HG02973 (cell line): ENCODE results near the gene SP9.

ENCODE experiments used
- ATAC-seq: cut with Tn5 transposase; IDR thresholded peaks from one replicate; pipeline ENCODE4 v1.9.1; 2021; ENCODE audit warnings: moderate library complexity; ENCODE audit not compliant: unreplicated experiment

Gene SP9

GRCh38 chr2:174333372-174334277 is 1.1 kb upstream of the SP9 start:
- ATAC-seq: no peak

GRCh38 chr2:174334278-174334715 is 457 bp upstream of the SP9 start:
- ATAC-seq: no peak

- ATAC-seq: no peak
These were observed 667 bp downstream of the SP9 start for GRCh38 chr2:174335254-174335987.

GRCh38 chr2:174335988-174336500 is 1.3 kb downstream of the SP9 start:
- no peak for ATAC-seq

GRCh38 chr2:174336501-174337336 is 2.0 kb downstream of the SP9 start:
- no peak for ATAC-seq

- ATAC-seq: no peak
These were observed 2.8 kb downstream of the SP9 start for GRCh38 chr2:174337337-174338146.

- ATAC-seq: no peak
These were observed 3.4 kb downstream of the SP9 start for GRCh38 chr2:174338147-174338605.

- no peak for ATAC-seq
These were observed 4.2 kb downstream of the SP9 start for GRCh38 chr2:174338671-174339560.

- no peak for ATAC-seq
These were observed 5.0 kb downstream of the SP9 start for GRCh38 chr2:174339561-174340399.

GRCh38 chr2:174340400-174341292 is 5.9 kb downstream of the SP9 start:
- ATAC-seq: no peak

GRCh38 chr2:174341293-174341994 is 6.7 kb downstream of the SP9 start:
- peak; percentile 55 for ATAC-seq

GRCh38 chr2:174341995-174342685 is 7.4 kb downstream of the SP9 start:
- no peak for ATAC-seq

- ATAC-seq: no peak
These were observed 8.1 kb downstream of the SP9 start for GRCh38 chr2:174342686-174343342.

GRCh38 chr2:174343343-174343622 is 8.5 kb downstream of the SP9 start:
- ATAC-seq: no peak

GRCh38 chr2:174343623-174344455 is 9.1 kb downstream of the SP9 start:
- ATAC-seq: no peak
